ENCODE data around the gene FLRT2.

DNA sequence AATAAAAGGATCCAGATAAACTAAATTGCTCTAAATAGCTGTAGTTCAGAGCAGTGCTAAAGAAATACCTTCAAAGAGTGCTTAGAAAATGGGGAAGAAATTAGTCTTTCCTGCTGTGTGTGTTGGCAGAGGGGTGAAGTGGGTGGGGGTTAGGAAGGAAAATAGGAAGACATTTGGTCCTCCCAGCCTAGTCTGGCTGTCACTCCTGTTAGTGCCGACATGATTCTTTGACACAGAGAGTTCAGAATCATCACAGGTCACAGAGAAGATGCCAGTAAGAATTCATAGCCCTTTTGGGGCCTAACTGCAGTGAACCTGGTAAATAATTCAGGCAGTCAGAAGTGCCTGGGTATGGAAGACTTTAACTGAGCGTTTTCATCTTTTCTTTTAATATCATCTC lies 74.8 kb downstream of the FLRT2 start:
- TF ChIP-seq, protein P1, sequence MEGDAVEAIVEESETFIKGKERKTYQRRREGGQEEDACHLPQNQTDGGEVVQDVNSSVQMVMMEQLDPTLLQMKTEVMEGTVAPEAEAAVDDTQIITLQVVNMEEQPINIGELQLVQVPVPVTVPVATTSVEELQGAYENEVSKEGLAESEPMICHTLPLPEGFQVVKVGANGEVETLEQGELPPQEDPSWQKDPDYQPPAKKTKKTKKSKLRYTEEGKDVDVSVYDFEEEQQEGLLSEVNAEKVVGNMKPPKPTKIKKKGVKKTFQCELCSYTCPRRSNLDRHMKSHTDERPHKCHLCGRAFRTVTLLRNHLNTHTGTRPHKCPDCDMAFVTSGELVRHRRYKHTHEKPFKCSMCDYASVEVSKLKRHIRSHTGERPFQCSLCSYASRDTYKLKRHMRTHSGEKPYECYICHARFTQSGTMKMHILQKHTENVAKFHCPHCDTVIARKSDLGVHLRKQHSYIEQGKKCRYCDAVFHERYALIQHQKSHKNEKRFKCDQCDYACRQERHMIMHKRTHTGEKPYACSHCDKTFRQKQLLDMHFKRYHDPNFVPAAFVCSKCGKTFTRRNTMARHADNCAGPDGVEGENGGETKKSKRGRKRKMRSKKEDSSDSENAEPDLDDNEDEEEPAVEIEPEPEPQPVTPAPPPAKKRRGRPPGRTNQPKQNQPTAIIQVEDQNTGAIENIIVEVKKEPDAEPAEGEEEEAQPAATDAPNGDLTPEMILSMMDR (IDR thresholded peaks at IDR 0.05) = no peak
- TF ChIP-seq EZH2 (IDR thresholded peaks at IDR 0.05; ENCODE audit: borderline replicate concordance, insufficient read depth, low read depth, low read length, poor library complexity, severe bottlenecking) = no peak

Measured in B cell (primary cell).